ENCODE data around the gene STAB2.

Gene STAB2

DNA sequence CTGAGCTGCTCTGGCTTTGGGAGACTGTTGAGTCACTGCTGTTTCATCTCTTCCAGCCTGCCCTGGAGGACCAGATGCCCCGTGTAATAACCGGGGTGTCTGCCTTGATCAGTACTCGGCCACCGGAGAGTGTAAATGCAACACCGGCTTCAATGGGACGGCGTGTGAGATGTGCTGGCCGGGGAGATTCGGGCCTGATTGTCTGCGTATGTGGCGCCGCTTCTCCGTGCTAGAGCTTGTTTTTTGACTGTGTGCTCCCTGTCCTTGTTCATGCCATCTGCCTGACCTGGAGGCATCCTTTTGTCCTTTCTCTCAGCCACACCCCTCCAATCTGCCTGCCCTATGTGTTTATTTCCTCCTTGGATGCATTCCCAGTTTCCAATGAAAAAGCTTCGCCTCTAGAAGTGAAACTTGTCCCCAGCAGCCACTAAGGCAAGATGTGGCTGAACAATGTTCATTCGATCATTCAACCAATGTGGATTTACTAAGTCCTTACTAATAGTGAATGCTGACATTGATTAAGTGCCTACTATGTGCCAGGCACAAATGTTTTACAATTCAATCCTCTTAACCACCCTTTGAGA, 155.4 kb downstream of the STAB2 start:
- no peaks in the 10 kb centered on the region for H3K4me1 ChIP-seq (ENCODE audit: control insufficient read depth, insufficient read depth, low read length)
- no peak overlapping the region for H3K9ac ChIP-seq (ENCODE audit: low read length)
- no peak overlapping the region for H3K4me3 ChIP-seq (ENCODE audit: low read length)
- H3K27me3 ChIP-seq (ENCODE audit: control insufficient read depth, insufficient read depth, low read length): no peaks in the 10 kb centered on the region
- H3K36me3 ChIP-seq (ENCODE audit: control insufficient read depth, insufficient read depth, low read length): no peaks in the 10 kb centered on the region
- no peaks in the 10 kb centered on the region for H3K9me3 ChIP-seq (ENCODE audit: control insufficient read depth, low read length)

GRCh38 chr12:103743788-103744187, 156.7 kb downstream of the STAB2 start:
- H3K36me3 ChIP-seq (ENCODE audit: control insufficient read depth, insufficient read depth, low read length): no peaks in the 10 kb centered on the region
- H3K9me3 ChIP-seq (ENCODE audit: control insufficient read depth, low read length): no peaks in the 10 kb centered on the region
- H3K27me3 ChIP-seq (ENCODE audit: control insufficient read depth, insufficient read depth, low read length): peaks cover 2% of the 10 kb centered on the region
- no peaks in the 10 kb centered on the region for H3K4me1 ChIP-seq (ENCODE audit: control insufficient read depth, insufficient read depth, low read length)
- H3K9ac ChIP-seq (ENCODE audit: low read length): no peak overlapping the region
- H3K4me3 ChIP-seq (ENCODE audit: low read length): no peak overlapping the region

- Histone ChIP-seq H3K4me1 (ENCODE audit: control insufficient read depth, insufficient read depth, low read length) (no peaks in the 10 kb centered on the region), H3K9me3 (ENCODE audit: control insufficient read depth, low read length) (no peaks in the 10 kb centered on the region), H3K4me3 (ENCODE audit: low read length) (no peak overlapping the region), H3K9ac (ENCODE audit: low read length) (no peak overlapping the region), H3K27me3 (ENCODE audit: control insufficient read depth, insufficient read depth, low read length) (peaks cover 4% of the 10 kb centered on the region), H3K36me3 (ENCODE audit: control insufficient read depth, insufficient read depth, low read length) (no peaks in the 10 kb centered on the region)
Observed at GRCh38 chr12:103745962-103746361, 158.9 kb downstream of the STAB2 start.

- H3K27me3 ChIP-seq (ENCODE audit: control insufficient read depth, insufficient read depth, low read length): peaks cover 4% of the 10 kb centered on the region
- H3K36me3 ChIP-seq (ENCODE audit: control insufficient read depth, insufficient read depth, low read length): no peaks in the 10 kb centered on the region
- H3K4me1 ChIP-seq (ENCODE audit: control insufficient read depth, insufficient read depth, low read length): no peaks in the 10 kb centered on the region
- H3K4me3 ChIP-seq (ENCODE audit: low read length): no peak overlapping the region
- no peaks in the 10 kb centered on the region for H3K9me3 ChIP-seq (ENCODE audit: control insufficient read depth, low read length)
- H3K9ac ChIP-seq (ENCODE audit: low read length): no peak overlapping the region
Observed at GRCh38 chr12:103748002-103748401, 160.9 kb downstream of the STAB2 start.

DNA sequence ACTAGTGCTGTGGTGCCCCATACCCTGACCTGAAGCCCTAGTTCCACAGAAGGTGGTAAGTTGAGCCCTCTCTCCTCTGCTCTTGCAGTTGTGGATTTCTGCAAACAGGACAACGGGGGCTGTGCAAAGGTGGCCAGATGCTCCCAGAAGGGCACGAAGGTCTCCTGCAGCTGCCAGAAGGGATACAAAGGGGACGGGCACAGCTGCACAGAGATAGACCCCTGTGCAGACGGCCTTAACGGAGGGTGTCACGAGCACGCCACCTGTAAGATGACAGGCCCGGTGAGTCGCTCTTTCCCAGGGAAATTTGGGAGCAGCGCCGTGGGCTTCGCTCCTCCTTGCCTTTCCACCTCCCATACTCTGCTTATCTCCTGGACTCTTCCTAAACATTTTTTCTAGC, 161.8 kb downstream of the STAB2 start:
- H3K4me3 ChIP-seq (ENCODE audit: low read length): no peak overlapping the region
- H3K9ac ChIP-seq (ENCODE audit: low read length): no peak overlapping the region
- H3K9me3 ChIP-seq (ENCODE audit: control insufficient read depth, low read length): no peaks in the 10 kb centered on the region
- no peaks in the 10 kb centered on the region for H3K36me3 ChIP-seq (ENCODE audit: control insufficient read depth, insufficient read depth, low read length)
- peaks cover 4% of the 10 kb centered on the region for H3K27me3 ChIP-seq (ENCODE audit: control insufficient read depth, insufficient read depth, low read length)
- no peaks in the 10 kb centered on the region for H3K4me1 ChIP-seq (ENCODE audit: control insufficient read depth, insufficient read depth, low read length)

- Histone ChIP-seq H3K9ac (ENCODE audit: low read length) (no peak overlapping the region), H3K27me3 (ENCODE audit: control insufficient read depth, insufficient read depth, low read length) (peaks cover 4% of the 10 kb centered on the region), H3K4me3 (ENCODE audit: low read length) (no peak overlapping the region), H3K9me3 (ENCODE audit: control insufficient read depth, low read length) (no peaks in the 10 kb centered on the region), H3K4me1 (ENCODE audit: control insufficient read depth, insufficient read depth, low read length) (no peaks in the 10 kb centered on the region), H3K36me3 (ENCODE audit: control insufficient read depth, insufficient read depth, low read length) (no peaks in the 10 kb centered on the region)
Observed at GRCh38 chr12:103751171-103751570, 164.1 kb downstream of the STAB2 start.

- H3K4me3 ChIP-seq (ENCODE audit: low read length): no peak overlapping the region
- H3K9ac ChIP-seq (ENCODE audit: low read length): no peak overlapping the region
- no peaks in the 10 kb centered on the region for H3K36me3 ChIP-seq (ENCODE audit: control insufficient read depth, insufficient read depth, low read length)
- H3K27me3 ChIP-seq (ENCODE audit: control insufficient read depth, insufficient read depth, low read length): peaks cover 4% of the 10 kb centered on the region
- no peaks in the 10 kb centered on the region for H3K9me3 ChIP-seq (ENCODE audit: control insufficient read depth, low read length)
- H3K4me1 ChIP-seq (ENCODE audit: control insufficient read depth, insufficient read depth, low read length): no peaks in the 10 kb centered on the region
Observed at GRCh38 chr12:103751600-103751999, 164.5 kb downstream of the STAB2 start.

DNA sequence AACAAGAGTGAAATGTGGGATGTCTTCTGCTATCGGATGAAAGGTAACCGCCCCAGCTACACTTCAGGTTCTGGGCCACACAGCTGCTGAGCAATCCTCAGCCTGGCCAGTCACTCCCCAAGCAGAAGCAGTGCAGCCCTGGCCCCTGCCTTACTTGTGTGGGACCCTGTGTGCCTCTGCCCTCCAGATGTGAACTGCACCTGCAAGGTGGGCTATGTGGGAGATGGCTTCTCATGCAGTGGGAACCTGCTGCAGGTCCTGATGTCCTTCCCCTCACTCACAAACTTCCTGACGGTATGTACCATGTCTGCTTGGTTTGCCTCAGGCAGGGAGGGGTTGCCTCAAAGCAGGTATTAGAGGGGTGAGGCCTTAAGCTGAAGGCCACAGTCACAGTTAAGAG, 168.4 kb downstream of the STAB2 start:
- Histone ChIP-seq H3K36me3 (ENCODE audit: control insufficient read depth, insufficient read depth, low read length) (no peaks in the 10 kb centered on the region), H3K9me3 (ENCODE audit: control insufficient read depth, low read length) (no peaks in the 10 kb centered on the region), H3K4me1 (ENCODE audit: control insufficient read depth, insufficient read depth, low read length) (no peaks in the 10 kb centered on the region), H3K27me3 (ENCODE audit: control insufficient read depth, insufficient read depth, low read length) (peaks cover 3% of the 10 kb centered on the region), H3K4me3 (ENCODE audit: low read length) (no peak overlapping the region), H3K9ac (ENCODE audit: low read length) (no peak overlapping the region)

GRCh38 chr12:103756443-103756842, 169.4 kb downstream of the STAB2 start:
- no peaks in the 10 kb centered on the region for H3K9me3 ChIP-seq (ENCODE audit: control insufficient read depth, low read length)
- no peak overlapping the region for H3K4me3 ChIP-seq (ENCODE audit: low read length)
- no peaks in the 10 kb centered on the region for H3K36me3 ChIP-seq (ENCODE audit: control insufficient read depth, insufficient read depth, low read length)
- peaks cover 3% of the 10 kb centered on the region for H3K27me3 ChIP-seq (ENCODE audit: control insufficient read depth, insufficient read depth, low read length)
- no peaks in the 10 kb centered on the region for H3K4me1 ChIP-seq (ENCODE audit: control insufficient read depth, insufficient read depth, low read length)
- no peak overlapping the region for H3K9ac ChIP-seq (ENCODE audit: low read length)

DNA sequence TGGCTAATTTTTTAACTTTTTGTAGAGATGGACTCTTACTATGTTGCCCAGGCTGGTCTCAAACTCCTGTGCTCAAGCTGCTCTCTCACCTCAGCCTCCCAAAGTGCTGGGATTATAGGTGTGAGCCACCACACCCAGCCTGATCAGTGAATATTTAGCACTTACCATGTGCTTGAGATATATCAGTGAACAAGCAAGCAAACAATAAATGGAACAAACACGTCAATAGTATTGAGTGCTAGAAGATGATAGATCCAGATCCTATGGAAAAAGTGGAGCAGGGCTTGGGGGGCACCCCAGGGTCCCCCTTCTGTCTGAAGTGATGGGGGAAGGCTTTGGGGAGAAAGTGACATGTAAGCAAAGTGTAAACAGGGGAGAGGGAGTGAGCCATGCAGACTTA, 170.2 kb downstream of the STAB2 start:
- no peaks in the 10 kb centered on the region for H3K36me3 ChIP-seq (ENCODE audit: control insufficient read depth, insufficient read depth, low read length)
- H3K4me3 ChIP-seq (ENCODE audit: low read length): no peak overlapping the region
- no peaks in the 10 kb centered on the region for H3K4me1 ChIP-seq (ENCODE audit: control insufficient read depth, insufficient read depth, low read length)
- no peaks in the 10 kb centered on the region for H3K9me3 ChIP-seq (ENCODE audit: control insufficient read depth, low read length)
- peaks cover 3% of the 10 kb centered on the region for H3K27me3 ChIP-seq (ENCODE audit: control insufficient read depth, insufficient read depth, low read length)
- no peak overlapping the region for H3K9ac ChIP-seq (ENCODE audit: low read length)

DNA sequence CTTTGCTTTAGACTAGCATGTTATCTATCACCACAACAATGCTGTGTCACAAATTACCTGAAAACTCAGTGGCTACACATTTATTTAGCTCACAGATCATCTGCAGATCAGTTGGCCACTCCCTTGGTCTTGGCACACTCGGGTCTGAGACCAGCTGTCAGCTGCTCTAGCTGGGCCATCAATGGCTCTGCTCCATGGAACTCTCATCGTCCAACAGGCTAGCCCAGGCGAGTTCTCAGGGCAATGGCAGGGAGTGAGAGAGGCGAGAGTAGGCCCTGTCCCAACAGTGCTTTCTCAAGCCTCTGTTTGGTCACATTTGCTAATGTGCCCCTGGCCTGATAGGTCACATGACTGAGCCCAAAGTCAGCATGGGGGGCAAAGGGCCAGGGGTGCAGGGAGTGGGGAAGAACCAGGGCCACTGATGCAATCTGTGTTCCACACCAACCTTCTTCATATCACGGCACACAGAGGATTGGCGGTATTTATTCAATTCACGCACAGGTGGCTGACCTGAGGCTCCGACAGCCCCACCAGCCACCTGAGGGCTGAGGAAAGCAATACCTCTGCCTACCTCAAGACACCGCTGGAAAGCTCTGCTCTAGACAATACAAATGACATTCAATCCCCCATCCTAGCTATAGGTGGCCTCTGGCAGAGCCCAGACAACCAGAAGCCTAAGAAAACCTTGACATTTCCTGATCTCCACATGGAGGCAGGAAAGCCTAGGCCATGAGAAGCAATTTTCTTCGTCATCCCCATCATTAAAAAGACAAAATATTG, 171.4 kb downstream of the STAB2 start:
- no peaks in the 10 kb centered on the region for H3K9me3 ChIP-seq (ENCODE audit: control insufficient read depth, low read length)
- H3K27me3 ChIP-seq (ENCODE audit: control insufficient read depth, insufficient read depth, low read length): peaks cover 3% of the 10 kb centered on the region
- no peaks in the 10 kb centered on the region for H3K4me1 ChIP-seq (ENCODE audit: control insufficient read depth, insufficient read depth, low read length)
- no peak overlapping the region for H3K9ac ChIP-seq (ENCODE audit: low read length)
- H3K4me3 ChIP-seq (ENCODE audit: low read length): no peak overlapping the region
- H3K36me3 ChIP-seq (ENCODE audit: control insufficient read depth, insufficient read depth, low read length): no peaks in the 10 kb centered on the region

DNA sequence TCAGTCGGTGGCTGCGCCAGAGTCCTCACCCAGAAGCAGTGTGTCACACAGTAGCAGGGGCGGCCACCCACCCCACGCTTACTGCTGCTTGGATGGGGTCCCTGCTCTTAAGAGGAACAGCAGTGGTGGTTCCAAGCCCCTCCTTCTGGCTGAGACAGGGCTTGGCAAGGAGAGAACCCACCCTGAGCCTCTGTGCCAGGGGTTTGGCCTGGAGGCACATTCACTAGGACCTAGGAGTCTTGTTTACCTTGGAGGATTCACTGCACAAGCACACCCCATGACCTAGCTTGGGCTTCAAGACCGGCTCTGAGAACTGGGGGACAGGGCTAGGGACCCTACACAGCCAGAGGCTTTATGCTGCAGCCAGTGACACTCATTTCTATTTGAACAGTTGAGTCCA, 175.4 kb downstream of the STAB2 start:
- Histone ChIP-seq H3K9ac (ENCODE audit: low read length) (no peak overlapping the region), H3K4me3 (ENCODE audit: low read length) (no peak overlapping the region), H3K27me3 (ENCODE audit: control insufficient read depth, insufficient read depth, low read length) (peaks cover 3% of the 10 kb centered on the region), H3K36me3 (ENCODE audit: control insufficient read depth, insufficient read depth, low read length) (no peaks in the 10 kb centered on the region), H3K9me3 (ENCODE audit: control insufficient read depth, low read length) (no peaks in the 10 kb centered on the region), H3K4me1 (ENCODE audit: control insufficient read depth, insufficient read depth, low read length) (no peaks in the 10 kb centered on the region)

Measured in mucosa of stomach (tissue), 1 donor.